KMS-11 (cell line): ENCODE data around the gene GAS5.

Experiments
- H2AFZ ChIP-seq: fragments of 200-600 bp; sonication (generic); 2 replicates; pipeline ENCODE4 v1.6.1; 2016; ENCODE audit warnings: antibody characterized with exemption, mixed run types, low read depth
- H3K27ac ChIP-seq: fragments of 200-600 bp; sonication (generic); 2 replicates; pipeline ENCODE4 v1.6.1; 2016; ENCODE audit warnings: mild to moderate bottlenecking, mixed run types
- H3K27me3 ChIP-seq: fragments of 200-600 bp; sonication (generic); 2 replicates; pipeline ENCODE4 v1.6.1; 2017; ENCODE audit warnings: mild to moderate bottlenecking, low read depth, mixed run types, moderate library complexity; ENCODE audit not compliant: insufficient read depth
- H3K36me3 ChIP-seq: fragments of 200-600 bp; sonication (generic); 2 replicates; pipeline ENCODE4 v1.6.1; 2017; ENCODE audit warnings: mild to moderate bottlenecking, mixed run types; ENCODE audit not compliant: insufficient read depth
- H3K4me1 ChIP-seq: fragments of 200-600 bp; sonication (generic); 2 replicates; pipeline ENCODE4 v1.6.1; 2016; ENCODE audit warnings: mild to moderate bottlenecking, low read depth, mixed run types; ENCODE audit not compliant: poor library complexity, severe bottlenecking
- H3K4me2 ChIP-seq: fragments of 200-600 bp; sonication (generic); 2 replicates; pipeline ENCODE4 v1.7.0; 2016; ENCODE audit warnings: mild to moderate bottlenecking, mixed run types
- H3K4me3 ChIP-seq: fragments of 200-600 bp; sonication (generic); IDR thresholded peaks from 2 replicates; pipeline ENCODE4 v1.6.1; 2017; ENCODE audit warnings: low read depth, low read length, mixed read lengths; ENCODE audit not compliant: insufficient read depth
- H3K79me2 ChIP-seq: fragments of 200-600 bp; sonication (generic); 2 replicates; pipeline ENCODE4 v1.6.1; 2016; ENCODE audit warnings: low read depth, mixed run types; ENCODE audit not compliant: insufficient read depth
- H3K9ac ChIP-seq: fragments of 200-600 bp; sonication (generic); 2 replicates; pipeline ENCODE4 v1.6.1; 2016; ENCODE audit warnings: mild to moderate bottlenecking, mixed run types
- H4K20me1 ChIP-seq: fragments of 200-600 bp; sonication (generic); 2 replicates; pipeline ENCODE4 v1.6.1; 2016; ENCODE audit warnings: mild to moderate bottlenecking, mixed run types; ENCODE audit not compliant: insufficient read depth
- TF ChIP-seq, protein P1 (sequence below): fragments of 200-600 bp; sonication (generic); conservative IDR thresholded peaks from 2 replicates; pipeline ENCODE4 v1.6.1; 2017; ENCODE audit warnings: low read depth, mild to moderate bottlenecking, antibody characterized with exemption, low read length, moderate library complexity, mixed read lengths

GAS5 gene

DNA sequence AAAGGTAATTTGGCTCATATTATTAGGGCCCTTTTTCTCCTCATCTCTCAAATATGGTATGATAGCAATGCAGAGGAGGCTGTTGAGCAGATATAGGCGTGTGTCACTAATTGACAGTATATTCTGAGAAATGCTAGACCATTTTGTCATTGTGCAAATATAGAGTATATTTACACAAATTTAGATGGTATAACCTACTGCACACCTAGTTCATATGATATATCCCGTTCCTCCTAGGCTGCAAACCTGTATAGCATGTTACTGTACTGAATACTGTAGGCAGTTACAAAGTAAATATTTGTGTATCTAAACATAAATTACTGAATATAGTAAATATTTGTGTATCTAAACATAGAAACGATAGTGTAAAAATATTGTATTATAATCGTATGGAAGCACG is 8.9 kb upstream of the GAS5 start:
- H3K4me1 ChIP-seq = no peaks in the 10 kb centered on the region
- H3K27me3 ChIP-seq = no peaks in the 10 kb centered on the region
- TF ChIP-seq, protein P1, sequence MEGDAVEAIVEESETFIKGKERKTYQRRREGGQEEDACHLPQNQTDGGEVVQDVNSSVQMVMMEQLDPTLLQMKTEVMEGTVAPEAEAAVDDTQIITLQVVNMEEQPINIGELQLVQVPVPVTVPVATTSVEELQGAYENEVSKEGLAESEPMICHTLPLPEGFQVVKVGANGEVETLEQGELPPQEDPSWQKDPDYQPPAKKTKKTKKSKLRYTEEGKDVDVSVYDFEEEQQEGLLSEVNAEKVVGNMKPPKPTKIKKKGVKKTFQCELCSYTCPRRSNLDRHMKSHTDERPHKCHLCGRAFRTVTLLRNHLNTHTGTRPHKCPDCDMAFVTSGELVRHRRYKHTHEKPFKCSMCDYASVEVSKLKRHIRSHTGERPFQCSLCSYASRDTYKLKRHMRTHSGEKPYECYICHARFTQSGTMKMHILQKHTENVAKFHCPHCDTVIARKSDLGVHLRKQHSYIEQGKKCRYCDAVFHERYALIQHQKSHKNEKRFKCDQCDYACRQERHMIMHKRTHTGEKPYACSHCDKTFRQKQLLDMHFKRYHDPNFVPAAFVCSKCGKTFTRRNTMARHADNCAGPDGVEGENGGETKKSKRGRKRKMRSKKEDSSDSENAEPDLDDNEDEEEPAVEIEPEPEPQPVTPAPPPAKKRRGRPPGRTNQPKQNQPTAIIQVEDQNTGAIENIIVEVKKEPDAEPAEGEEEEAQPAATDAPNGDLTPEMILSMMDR = no peak
- H3K27ac ChIP-seq = no peak overlapping the region
- H3K9ac ChIP-seq = no peak overlapping the region
- H3K36me3 ChIP-seq = no peaks in the 10 kb centered on the region
- no peak overlapping the region for H3K4me3 ChIP-seq
- no peaks in the 10 kb centered on the region for H3K79me2 ChIP-seq
- H4K20me1 ChIP-seq = no peaks in the 10 kb centered on the region
- no peak overlapping the region for H3K4me2 ChIP-seq
- H2AFZ ChIP-seq = no peak overlapping the region

DNA sequence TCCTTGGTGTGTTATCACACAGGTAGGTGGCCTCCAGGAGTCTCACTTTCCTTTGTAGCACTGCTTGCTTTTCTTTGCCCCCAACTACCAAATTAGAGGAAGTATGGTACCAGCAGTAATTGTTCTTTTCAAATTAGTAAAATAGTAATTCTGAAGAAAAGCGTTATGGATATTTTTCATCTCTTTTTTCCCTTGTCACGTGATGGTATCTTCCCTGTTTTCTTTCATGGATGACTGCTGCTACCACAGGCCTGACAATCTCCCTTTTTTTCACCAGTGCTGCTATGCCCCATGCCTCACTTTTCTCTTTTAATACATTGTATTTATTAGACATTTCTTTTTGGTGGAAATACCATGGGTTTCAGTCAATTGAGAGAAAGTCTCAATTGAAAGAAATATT is 3.7 kb upstream of the GAS5 start:
- peaks cover 6% of the 10 kb centered on the region; the same call in 1 of the 2 replicates for H4K20me1 ChIP-seq
- no peak overlapping the region for H3K27ac ChIP-seq
- no peak overlapping the region for H3K9ac ChIP-seq
- peaks cover 13% of the 10 kb centered on the region for H3K79me2 ChIP-seq
- no peak overlapping the region for H3K4me3 ChIP-seq
- no peaks in the 10 kb centered on the region for H3K27me3 ChIP-seq
- H3K4me2 ChIP-seq = no peak overlapping the region
- H3K36me3 ChIP-seq = peaks cover 10% of the 10 kb centered on the region; the same call in 1 of the 2 replicates
- TF ChIP-seq, protein P1 = no peak
- peaks cover 20% of the 10 kb centered on the region for H3K4me1 ChIP-seq
- H2AFZ ChIP-seq = no peak overlapping the region

DNA sequence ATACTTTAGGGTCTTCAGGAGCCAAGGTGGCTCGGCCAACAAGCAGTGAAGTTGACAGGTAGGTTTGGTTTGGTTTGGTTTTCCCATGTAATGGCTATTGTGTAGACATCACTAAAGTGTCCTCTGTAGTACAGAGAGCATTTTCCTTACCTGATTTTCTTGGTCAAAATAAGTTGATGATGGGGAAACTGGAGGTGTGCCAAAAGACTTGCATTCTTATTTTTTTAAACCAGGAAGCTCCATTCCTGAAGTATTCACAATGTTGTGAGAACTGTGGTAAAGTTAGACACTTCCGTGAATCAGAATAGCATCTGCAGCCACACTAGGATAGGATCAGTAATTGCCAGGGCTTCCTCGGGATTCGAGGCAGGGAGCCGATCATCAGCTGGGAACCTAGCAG is 3.3 kb upstream of the GAS5 start:
- H3K4me3 ChIP-seq = no peak overlapping the region
- no peak overlapping the region for H3K4me2 ChIP-seq
- H3K27me3 ChIP-seq = no peaks in the 10 kb centered on the region
- peaks cover 24% of the 10 kb centered on the region for H3K4me1 ChIP-seq
- no peak overlapping the region for H3K27ac ChIP-seq
- H3K79me2 ChIP-seq = peaks cover 17% of the 10 kb centered on the region
- TF ChIP-seq, protein P1 = no peak
- H4K20me1 ChIP-seq = peaks cover 10% of the 10 kb centered on the region
- H3K9ac ChIP-seq = no peak overlapping the region
- H2AFZ ChIP-seq = no peak overlapping the region
- peaks cover 14% of the 10 kb centered on the region; the same call in 1 of the 2 replicates for H3K36me3 ChIP-seq

DNA sequence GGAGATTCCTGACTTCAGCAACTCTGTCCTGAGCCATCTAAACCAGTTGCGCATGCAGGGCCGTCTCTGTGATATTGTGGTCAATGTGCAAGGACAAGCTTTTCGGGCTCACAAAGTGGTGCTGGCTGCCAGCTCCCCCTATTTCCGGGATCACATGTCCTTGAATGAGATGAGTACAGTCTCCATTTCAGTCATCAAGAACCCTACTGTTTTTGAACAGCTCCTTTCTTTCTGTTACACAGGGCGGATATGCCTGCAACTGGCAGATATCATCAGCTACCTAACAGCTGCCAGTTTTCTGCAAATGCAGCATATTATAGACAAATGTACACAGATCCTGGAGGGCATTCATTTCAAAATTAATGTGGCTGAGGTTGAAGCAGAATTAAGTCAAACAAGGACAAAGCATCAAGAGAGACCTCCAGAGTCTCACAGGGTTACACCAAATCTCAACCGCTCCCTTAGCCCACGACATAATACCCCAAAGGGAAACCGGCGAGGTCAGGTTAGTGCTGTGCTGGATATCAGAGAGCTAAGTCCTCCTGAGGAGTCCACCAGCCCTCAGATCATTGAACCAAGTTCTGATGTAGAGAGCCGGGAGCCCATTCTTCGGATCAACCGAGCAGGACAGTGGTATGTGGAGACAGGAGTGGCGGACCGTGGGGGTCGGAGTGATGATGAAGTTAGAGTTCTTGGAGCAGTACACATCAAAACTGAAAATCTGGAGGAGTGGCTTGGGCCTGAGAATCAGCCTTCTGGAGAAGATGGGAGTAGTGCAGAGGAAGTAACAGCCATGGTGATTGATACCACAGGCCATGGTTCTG is 2.7 kb upstream of the GAS5 start:
- peaks cover 24% of the 10 kb centered on the region for H3K79me2 ChIP-seq
- no peaks in the 10 kb centered on the region for H3K27me3 ChIP-seq
- no peak overlapping the region for H3K4me2 ChIP-seq
- H3K4me3 ChIP-seq = no peak overlapping the region
- H3K27ac ChIP-seq = no peak overlapping the region
- H4K20me1 ChIP-seq = peaks cover 16% of the 10 kb centered on the region
- TF ChIP-seq, protein P1 = no peak
- H2AFZ ChIP-seq = no peak overlapping the region
- H3K9ac ChIP-seq = no peak overlapping the region
- peaks cover 30% of the 10 kb centered on the region for H3K4me1 ChIP-seq
- peaks cover 20% of the 10 kb centered on the region for H3K36me3 ChIP-seq
